Measurements from ENCODE around the gene KCNN1. TPM values are rescaled to one million over a fixed set of nuclear protein-coding genes. Genes with fewer than 3 reads are reported as not detected.
"Not testable (repeated sequence)": the region's sequence is repeated elsewhere in the genome, so short reads cannot be mapped to it uniquely, and the experiment has no call there.

KCNN1 gene
- total RNA-seq, 2 donors from 2014 or later = 0.33 TPM; not detected in 1

DNA sequence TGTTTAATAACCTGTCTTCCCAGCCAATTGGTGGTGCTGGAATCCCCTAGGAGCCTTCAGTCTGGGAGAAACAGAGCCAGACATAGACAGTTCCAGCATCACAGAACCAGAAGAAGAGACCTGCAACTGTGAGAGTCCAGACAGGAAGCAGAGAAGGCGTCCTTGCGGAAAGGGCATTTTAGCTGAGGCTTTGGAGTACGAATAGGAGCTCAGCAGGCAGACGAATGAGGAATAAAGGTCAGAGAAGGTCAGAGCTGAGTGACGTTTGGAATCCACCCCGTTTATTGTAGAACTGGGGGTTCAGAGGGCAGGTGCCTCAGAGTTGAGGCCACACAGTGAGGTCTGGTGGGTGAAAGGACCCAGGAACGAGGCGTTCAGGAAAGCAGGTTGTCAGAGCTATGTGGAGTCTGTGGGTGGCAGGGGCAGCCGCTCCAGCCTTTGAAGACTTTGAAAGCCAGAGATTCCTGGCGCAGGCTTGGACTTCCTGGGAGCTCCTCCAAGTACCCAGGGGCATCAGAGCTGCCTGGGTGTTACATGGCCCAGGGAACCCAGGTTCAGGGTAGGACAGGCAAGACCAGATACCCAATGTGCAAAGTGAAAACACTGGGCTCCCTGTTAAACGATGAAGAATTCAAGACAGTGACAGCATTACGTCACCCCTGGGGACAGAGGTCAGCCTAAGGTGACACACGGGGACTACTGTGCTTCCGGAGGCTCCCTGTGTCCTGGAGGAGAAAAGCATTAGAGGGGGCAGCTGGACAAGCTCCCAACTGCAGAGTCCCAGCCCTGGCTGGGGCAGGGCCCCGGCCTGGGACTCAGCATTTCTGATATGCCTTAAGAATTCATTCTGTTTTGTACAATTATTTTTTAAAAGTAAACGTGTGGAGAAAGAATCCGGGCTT lies 46.6 kb downstream of the KCNN1 start:
- no peak for DNase-seq (ENCODE audit: low spot score)

DNA sequence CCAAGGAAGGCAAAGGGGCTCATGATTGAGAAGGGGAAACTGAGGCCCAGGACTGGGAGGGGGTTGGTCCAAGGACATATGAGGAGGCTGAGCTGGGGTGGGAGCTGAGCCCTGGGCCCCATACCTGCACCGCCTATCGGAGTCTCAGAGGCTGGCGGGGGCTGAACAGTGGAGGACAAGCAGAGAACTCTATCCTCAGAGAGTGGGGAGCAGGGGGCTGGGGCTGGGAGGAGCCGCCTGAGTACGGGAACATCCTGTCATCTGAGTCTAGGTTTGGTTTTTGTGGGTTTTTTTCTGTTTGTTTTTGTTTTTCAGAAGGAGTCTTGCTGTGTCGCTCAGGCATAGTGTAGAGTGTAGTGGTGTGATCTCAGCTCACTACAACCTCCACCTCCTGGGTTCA lies 47.3 kb downstream of the KCNN1 start:
- no peak for DNase-seq (ENCODE audit: low spot score)
- intact Hi-C loops (cut with DNase I) = no loop called here

More for the DNA sequence above, 46.6 kb downstream of the KCNN1 start:
- intact Hi-C loops (cut with DNase I) = no loop called here

DNA sequence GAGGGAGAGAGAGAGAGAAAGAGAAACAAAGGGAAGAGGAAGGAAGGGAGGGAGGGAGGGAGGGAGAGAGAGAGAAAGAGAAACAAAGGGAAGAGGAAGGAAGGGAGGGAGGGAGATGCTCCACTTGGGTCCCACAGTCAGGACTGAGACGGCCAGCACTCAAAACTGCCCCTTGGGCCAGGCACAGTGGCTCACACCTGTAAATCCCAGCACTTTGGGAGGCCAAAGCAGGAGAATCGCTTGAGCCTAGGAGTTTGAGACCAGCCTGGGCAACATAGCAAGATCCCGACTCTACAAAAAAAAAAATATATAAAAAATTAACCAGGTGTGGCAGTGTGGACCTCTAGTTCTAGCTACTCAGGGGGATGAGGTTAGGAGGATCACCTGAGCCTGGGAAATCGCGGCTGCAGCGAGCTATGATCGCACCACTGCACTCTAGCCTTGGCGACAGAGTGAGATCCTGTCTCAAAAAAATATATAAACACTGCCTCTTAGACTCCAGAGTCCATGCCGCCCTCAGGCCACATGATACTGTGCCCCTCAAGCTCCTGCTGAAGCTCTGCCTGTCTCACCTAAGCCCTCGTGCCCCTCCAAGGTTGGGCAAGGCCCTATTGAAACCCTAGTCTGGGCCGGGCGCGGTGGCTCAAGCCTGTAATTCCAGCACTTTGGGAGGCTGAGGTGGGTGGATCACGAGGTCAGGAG lies 49.5 kb downstream of the KCNN1 start:
- intact Hi-C loops (cut with DNase I) = no loop called here

DNA sequence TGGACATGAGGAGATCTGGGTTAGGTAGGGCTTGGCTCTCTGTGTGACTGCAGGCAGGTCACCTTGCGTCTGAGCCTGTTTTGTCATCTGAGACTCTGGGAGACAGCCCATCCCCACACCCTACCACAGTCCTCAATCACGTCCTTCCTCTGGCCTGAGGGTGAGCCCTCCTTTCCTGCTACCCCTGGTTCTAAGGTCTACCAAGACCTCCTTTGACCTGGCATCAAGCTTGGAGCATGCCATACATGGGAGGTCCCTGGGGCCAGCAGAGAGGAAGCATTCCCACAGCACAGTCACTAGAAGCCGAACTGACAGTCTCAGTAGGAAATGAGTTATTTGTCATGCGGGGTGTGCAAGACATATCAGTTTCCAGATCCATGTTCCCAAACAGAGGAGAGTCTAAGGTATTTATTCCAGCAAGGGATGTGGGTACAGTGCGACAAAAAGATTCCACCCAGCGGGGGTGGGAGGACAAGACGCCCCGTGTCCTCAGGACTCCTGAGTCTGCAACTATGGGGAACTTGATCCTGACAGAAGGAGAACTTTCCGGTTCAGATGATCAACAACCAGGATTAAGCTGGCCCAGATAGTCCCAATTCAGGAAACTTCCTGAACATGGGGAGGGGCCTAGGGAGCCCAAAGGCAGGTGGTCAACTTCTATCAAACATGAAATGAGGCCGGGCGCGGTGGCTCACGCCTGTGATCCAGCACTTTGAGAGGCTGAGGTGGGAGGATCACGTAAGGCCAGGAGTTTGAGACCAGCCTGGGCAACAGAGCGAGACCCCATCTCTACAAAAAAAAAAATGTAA lies 50.6 kb downstream of the KCNN1 start:
- DNase-seq (ENCODE audit: low spot score) = no peak
- intact Hi-C loops (cut with DNase I) = no loop called here

More for the DNA sequence above, 49.5 kb downstream of the KCNN1 start:
- no peak for DNase-seq (ENCODE audit: low spot score)

DNA sequence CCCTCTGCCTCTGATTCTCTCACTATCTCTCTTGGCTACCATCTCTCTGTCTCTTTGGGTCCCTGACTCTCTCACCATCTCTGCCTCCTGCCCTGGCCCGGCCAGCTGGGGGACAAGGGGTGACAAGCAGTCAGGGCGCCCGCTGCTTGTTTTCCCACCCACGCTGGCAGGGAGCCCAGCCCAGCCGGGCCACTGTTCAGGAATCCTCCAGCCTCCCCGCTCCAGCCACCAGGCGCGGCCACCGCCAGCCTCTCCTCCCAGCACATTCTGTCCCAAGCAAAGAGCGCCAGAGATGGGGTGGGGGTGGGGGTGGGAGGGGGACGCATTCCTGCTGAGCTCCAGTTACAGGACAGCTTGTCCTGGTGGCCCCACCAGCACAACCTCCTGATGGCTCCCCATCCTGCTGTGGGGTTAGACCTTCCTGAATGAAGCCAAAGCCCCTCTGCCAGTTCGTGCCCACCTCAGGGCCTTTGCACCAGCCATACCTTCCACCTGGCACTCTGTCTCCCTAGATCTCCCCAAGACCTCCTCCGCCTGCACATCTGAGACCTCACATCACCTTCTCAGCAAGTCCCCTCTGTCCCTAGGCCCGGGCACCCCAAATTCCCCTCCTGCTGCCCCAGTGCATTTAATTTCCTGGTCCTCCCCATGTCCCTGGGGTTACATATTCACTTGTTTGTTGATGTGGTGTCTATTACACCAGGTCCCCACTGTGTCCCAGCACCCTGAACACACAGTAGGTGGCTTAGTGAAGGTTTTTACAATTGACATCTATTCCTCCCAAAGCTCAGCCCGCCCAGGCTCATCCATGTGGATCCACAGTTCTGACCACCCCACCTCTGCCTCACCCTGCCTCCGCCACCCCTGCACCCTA lies 53.5 kb downstream of the KCNN1 start:
- DNase-seq (ENCODE audit: low spot score) = peak; percentile 94
- intact Hi-C loops (cut with DNase I) = no loop called here

DNA sequence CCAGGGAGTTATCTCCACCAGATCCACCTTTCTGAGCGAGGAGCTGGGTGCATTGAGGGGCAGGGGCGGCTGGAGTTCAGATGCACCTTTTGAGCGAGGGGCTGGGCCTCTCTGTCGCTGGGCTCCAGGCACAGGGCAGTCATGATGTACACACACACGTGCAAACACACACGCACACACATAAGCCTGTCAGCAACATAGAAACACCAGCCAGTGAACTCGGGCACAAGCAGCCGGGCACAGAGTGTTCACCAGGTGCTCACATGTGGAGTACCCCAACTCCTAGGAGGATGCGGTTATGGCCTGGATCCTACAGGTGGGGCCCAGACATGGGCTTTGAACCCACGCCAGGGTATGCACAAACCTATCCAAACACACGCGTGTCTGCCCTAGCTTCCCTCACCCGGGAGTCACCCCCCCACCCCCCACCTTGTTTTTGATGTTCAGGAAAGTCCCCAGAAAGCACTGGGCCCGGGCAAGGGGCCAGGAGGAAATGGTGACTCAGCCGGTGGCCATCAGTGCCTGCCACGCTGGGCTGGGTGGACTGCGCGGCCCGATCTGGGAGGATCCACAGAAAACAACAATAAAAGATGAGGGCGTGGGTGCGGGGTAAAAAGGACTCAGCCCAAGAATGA lies 54.3 kb downstream of the KCNN1 start:
- peak; percentile 97 for DNase-seq (ENCODE audit: low spot score)
- intact Hi-C loops (cut with DNase I) = no loop called here

DNA sequence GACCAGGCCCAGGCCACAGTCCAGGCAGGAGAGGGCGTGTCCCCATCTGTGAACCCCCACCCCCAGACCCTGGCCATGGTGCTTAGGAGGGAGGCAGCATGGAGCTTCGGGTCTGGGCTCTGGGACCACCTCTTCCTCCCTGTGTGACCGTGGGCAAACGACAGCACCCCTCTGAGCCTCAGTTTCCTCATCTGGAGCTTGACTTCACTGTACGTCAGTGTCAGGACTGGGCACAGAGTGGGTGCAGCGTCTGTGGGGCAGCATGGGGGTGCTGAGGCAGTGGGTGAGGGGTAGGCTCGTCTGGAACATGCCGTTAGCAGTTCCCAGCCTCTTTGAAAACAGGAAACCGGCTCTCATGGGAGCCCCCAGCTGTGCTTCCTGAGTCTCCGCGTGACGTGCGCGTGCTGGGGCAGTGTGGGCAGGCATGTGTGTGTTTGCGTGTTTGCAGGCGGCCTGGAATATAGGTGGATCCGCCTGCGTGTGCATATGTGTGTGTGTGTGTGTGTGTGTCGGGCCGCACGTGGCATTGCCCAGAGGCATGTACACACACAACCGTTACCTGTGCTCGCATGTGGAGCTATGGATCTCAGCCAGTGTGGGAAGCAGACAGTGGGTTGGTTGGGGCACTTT lies 56.8 kb downstream of the KCNN1 start:
- DNase-seq (ENCODE audit: low spot score) = peak; percentile 93
- intact Hi-C loops (cut with DNase I) = no loop called here

DNA sequence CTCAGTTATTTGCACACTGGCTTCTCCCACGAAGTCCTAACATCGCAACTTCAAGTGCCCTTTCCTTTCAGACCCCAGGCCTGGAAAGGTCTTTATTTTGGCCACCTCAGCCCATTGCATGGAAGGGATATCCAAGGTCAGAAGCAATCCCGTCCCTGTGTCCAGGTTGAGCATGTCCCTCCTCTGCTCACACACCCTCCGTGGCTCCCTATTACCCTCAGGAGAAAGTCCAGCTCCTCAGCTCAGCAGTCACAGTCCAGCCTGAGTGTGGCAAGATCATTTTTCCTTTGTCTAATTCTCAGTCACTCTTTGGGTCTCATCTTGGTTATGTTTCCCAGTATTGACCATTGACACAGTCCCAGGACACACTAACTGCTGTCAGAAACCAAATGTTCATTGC lies 60.2 kb downstream of the KCNN1 start:
- intact Hi-C loops (cut with DNase I) = no loop called here
- no peak for DNase-seq (ENCODE audit: low spot score)

DNA sequence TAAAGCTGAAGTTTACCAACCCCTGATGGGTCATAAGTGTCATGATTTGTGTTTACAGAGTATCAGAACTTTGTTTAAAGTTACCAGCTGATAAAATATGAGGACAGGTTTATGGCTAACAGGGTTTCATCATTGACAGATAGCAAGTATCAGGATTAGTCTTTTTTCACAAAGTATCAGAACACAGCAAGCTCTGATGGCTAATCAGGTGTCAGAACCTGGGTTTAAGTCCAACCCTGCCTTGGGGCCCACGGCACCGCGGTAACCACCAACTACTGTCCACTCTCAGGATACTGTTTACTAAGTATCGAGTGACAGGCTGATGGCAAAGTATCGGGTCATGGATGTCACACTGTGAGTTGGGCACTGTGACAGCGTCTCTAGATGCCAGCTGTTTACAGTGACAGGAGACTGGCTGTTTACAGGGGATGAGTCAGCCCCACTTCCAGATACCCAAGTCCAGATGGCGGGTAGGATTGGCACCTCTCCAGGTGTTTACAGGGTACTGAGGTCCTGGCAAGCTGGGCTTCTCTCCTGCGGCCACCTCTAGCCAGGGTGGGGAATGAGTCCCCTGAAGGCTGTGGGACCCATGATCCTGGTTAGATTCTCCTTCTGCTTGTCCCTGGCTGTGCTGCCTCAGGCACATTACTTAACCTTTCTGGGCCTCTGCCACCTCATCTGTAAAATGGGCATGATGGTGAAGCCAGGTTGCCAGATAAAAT lies 62.9 kb downstream of the KCNN1 start:
- intact Hi-C loops (cut with DNase I) = no loop called here
- no peak for DNase-seq (ENCODE audit: low spot score)

DNA sequence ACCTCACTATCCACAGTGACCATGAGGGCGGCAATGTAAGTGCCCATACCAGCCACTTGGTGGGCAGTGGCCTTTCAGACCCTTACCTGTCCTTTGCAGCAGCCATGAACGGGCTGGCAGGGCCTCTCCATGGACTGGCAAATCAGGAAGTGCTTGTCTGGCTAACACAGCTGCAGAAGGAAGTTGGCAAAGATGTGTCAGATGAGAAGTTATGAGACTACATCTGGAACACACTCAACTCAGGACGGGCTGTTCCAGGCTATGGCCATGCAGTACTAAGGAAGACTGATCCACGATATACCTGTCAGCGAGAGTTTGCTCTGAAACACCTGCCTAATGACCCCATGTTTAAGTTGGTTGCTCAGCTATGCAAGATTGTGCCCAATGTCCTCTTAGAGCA lies 64.5 kb downstream of the KCNN1 start:
- DNase-seq (ENCODE audit: low spot score); intact Hi-C loops (cut with DNase I): not testable (repeated sequence)

DNA sequence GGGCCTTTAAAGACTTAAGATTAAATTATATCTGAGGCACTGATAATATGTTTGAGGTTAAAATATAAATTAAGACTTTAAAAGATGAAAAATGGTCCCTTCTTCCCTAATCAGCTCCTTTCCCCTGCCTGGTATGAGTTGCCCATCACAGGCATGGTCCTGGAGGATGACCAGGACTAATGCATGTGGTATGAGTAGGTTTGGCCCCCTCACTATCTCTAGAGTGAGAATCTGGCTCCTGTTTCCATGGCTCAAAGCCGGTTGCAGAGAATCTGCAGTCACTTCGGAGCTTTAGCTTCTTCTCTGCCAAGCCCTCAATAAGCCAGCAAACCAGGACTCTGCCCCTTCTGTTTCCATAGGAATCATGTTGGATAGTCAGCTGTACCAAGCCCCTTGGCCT lies 65.2 kb downstream of the KCNN1 start:
- DNase-seq (ENCODE audit: low spot score); intact Hi-C loops (cut with DNase I): not testable (repeated sequence)

DNA sequence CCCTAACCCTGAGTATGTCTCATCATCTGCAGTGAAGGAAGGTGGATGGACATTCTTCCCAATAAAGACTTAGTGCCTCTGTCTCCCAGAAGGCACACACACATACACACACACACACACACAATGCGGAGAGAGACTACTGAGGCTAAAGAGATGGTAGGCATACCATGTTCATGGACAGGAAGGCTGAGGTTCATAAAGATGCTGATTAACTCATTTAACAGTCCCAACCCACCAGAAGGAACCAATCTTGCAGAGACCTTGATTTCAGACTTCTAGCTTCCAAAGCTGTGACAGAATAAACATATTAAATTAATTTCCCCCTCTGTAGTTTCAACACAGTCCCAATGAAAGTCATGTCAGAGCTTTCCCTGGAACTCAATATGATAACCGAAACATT lies 74.1 kb downstream of the KCNN1 start:
- intact Hi-C loops (cut with DNase I) = no loop called here
- no peak for DNase-seq (ENCODE audit: low spot score)

DNA sequence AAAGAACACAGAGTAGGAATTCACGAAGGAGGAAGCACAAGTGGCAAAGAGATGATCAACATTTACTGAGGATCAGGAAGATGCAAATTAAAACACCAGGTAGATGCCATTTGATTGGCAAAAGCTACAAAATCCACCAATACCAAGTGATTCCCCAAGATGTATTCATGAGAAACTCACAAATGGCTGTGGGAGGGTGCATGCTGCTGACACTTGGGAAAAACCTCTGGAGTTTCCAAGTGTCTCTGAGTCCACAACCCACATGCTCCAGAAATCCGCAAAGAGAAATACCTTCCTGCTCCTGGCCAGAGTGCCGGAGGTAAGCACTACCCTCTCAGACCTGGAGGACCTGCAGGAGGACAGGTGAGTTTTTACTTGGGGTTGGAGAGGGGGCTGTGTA lies 76.8 kb downstream of the KCNN1 start:
- intact Hi-C loops (cut with DNase I) = no loop called here
- no peak for DNase-seq (ENCODE audit: low spot score)

DNA sequence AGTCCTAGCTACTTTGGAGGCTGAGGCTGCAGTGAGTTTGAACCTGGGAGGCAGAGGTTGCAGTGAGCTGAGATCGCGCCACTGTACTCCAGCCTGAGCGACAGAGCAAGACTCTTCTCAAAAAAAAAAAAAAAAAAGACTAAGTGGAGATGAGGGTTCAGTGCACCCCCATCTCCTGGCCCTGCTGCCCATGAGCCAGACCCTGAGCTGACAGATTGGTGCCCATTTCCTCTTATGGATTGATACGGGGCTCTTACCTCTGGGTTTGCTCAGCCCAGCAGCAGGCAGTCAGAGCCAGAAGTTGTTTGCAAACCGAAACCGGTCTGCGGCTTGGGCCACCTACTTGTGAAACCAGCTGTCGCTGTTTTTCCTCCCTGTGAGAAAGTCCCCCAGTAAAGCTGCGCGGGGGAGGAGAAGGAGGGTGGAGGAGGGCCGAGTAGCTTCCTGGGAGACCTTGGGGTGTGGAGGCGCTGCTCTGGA lies 78.0 kb downstream of the KCNN1 start:
- DNase-seq (ENCODE audit: low spot score) = peak; percentile 90
- intact Hi-C loops (cut with DNase I) = no loop called here

DNA sequence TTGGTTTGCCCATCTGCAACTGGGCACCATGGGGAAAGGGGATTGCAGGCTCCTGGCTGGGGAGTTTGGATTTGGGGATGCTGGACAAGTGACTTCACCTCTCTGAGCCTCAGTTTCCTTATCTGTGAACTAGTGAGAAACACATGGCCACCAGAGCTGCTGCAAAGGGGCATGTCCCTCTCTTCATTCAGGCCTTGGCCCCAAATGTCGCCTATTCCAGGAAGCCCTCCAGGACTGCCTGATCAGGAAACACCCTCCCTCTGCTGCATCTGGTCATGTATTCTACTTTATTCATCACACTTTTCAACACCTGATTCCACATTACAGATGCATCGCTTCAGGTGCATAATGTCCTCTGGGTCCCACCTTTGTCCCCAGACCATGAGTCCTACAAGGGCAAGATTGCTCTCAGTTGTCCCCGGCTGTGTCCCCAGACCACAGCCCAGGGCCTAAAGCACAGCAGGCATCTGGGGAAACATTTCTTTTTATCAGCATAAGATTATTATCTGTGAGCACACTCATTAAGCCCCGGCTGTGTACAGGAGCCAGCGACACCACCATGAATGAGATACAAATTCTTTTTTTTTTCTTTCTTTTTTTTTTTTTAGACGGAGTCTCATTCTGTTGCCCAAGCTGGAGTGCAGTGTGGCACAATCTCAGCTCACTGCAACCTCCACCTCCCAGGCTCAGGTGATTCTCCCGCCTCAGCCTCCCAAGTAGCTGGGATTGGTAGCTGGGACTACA lies 78.6 kb downstream of the KCNN1 start:
- intact Hi-C loops (cut with DNase I) = no loop called here
- DNase-seq (ENCODE audit: low spot score) = no peak

DNA sequence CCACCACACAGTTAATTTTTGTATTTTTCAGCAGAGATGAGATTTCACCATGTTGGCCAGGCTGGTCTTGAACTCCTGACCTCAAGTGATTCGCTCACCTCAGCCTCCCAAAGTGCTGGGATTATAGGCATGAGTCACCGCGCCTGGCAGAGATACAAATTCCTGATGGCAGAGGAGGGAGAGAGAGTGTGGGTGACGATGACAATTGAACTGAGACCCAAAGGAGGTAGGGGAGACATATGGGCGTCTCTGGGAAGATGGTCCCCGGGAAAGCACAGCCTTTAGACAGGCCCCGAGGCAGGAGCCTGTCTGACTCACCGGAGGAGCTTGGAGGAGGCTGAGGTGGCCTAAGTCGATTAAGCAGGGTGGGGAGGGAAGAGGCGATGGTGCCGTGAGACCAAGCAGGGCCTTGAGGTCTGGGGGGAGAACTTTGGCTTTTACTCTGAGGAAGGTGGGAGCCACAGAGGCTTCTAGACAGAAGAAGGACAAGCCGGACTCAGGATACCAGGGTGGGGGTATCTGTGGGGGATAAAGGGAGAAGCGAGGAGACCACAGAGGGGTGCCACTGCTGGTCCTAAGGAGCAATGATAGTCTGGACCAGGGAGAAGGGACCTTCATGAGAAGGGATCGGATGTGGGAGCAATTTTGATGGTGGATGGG lies 79.3 kb downstream of the KCNN1 start:
- intact Hi-C loops (cut with DNase I) = no loop called here
- no peak for DNase-seq (ENCODE audit: low spot score)
